Duodenal mucosa (tissue), 2 donors: ENCODE results near the gene CHCHD3.

Experiments used
- H3K27ac ChIP-seq: one replicate; pipeline ENCODE4 v1.7.0; 2013; ENCODE audit warnings: low read depth, low read length
- H3K27me3 ChIP-seq, 2 donors: one replicate each; pipeline ENCODE4 v1.7.0; 2013; ENCODE audit warnings: low read length in 2 of 2, control low read depth in 1 of 2; ENCODE audit not compliant: insufficient read depth in 2 of 2, control insufficient read depth in 1 of 2
- H3K36me3 ChIP-seq, 2 donors: one replicate each; pipeline ENCODE4 v1.7.0; 2013; ENCODE audit warnings: low read length in 2 of 2, control low read depth in 1 of 2; ENCODE audit not compliant: insufficient read depth in 2 of 2, control insufficient read depth in 1 of 2
- H3K4me1 ChIP-seq, 2 donors: one replicate each; pipeline ENCODE4 v1.7.0; 2013; ENCODE audit warnings: low read length in 2 of 2, control low read depth in 1 of 2; ENCODE audit not compliant: insufficient read depth in 2 of 2, control insufficient read depth in 1 of 2
- H3K4me3 ChIP-seq, 2 donors: one replicate each; pipeline ENCODE4 v1.7.0; 2013; ENCODE audit warnings: low read length in 2 of 2, low read depth in 1 of 2
- H3K9ac ChIP-seq, 2 donors: one replicate each; pipeline ENCODE4 v1.7.0; 2013; ENCODE audit warnings: low read length in 2 of 2, low read depth in 1 of 2
- H3K9me3 ChIP-seq, 2 donors: one replicate each; pipeline ENCODE4 v1.7.0; 2013; ENCODE audit warnings: low read length in 2 of 2, control low read depth in 1 of 2; ENCODE audit not compliant: control insufficient read depth in 1 of 2

Gene CHCHD3

DNA sequence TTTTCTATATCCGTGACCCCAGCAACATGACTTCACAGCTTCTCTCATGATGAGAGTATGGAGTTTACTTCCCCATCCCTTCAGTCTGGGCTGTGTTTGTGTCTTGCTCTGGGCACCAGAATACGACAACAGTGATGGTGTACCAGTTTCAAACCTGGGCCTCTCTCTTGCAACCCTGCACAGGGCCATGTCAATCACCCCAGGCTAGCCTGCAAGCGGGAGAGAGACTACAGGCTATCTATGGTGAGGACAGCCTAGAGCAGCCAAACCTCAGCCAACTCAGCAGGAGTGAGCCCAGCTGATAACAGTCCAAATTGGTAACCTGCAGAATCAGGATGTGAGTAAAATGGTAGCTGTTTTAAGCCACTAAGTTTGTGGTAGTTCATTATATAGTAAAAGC is 235.8 kb downstream of the CHCHD3 start:
- Histone ChIP-seq H3K4me1 (no peaks in the 10 kb centered on the region), H3K27ac (no peak overlapping the region), H3K9ac (no peak overlapping the region), H3K4me3 (no peak overlapping the region), H3K9me3 (no peaks in the 10 kb centered on the region), H3K36me3 (no peaks in the 10 kb centered on the region), H3K27me3 (no peaks in the 10 kb centered on the region)

DNA sequence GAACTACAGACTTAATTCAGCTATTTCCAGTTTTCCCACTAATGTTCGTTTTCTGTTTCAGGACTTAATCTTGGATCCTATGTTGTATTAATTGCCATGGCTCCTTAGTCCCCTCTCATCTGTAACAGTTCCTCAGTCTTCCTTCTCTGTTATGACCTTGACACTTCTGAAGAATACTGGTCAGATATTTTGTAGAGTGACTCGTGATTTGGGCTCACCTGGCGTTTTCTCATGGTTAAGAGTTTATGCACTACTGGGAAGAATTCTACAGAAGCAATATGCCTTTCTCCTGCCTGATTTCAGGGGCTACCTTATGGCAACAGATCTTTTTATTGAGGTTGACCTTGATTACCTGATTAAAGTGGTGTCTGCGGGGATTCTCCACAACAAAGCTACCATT is 239.4 kb downstream of the CHCHD3 start:
- Histone ChIP-seq H3K27ac (no peak overlapping the region), H3K9ac (no peak overlapping the region), H3K4me3 (no peak overlapping the region), H3K27me3 (no peaks in the 10 kb centered on the region), H3K4me1 (no peaks in the 10 kb centered on the region), H3K9me3 (no peaks in the 10 kb centered on the region), H3K36me3 (no peaks in the 10 kb centered on the region)

DNA sequence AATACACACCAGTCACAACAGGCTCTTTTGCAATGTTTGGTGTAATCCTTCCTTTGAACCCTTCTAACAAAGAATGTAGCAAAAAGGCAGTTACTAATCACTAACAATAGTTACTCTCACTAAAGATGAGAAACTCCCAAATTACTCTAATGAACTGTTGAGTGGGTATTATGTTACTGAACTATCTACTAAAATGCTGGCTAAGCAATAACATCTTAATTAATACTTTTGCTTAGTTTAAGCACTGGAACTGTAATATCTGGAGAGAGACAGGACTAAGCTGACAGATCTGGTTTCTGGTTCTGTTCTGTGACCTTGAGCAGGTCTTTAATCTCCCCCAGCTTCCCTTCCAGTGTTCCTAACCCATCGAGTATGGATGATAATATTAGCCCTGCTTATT is 241.7 kb downstream of the CHCHD3 start:
- no peaks in the 10 kb centered on the region for H3K4me1 ChIP-seq
- H3K27ac ChIP-seq: no peak overlapping the region
- H3K27me3 ChIP-seq: no peaks in the 10 kb centered on the region
- no peak overlapping the region for H3K4me3 ChIP-seq
- H3K9ac ChIP-seq: no peak overlapping the region
- no peaks in the 10 kb centered on the region for H3K9me3 ChIP-seq
- no peaks in the 10 kb centered on the region for H3K36me3 ChIP-seq

DNA sequence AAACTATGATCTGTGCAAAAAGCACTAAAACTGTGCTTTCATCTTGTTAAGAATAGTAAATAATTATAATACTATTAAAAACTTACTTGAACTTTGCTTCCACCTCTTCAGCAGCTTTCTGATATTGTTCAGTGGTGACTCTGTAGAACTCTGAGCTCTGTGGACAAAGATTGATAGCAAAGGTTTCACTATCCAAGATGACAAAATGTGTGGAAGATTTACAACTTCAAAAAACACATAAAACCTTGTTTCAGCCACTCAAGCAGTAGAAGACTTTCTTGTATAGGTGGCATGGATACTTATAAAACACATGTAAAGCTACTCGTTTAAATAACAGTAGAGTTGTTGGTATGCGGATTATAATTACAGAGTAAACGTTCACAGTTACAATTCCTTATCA is 243.6 kb downstream of the CHCHD3 start:
- H3K36me3 ChIP-seq: no peaks in the 10 kb centered on the region
- H3K4me1 ChIP-seq: no peaks in the 10 kb centered on the region
- no peaks in the 10 kb centered on the region for H3K27me3 ChIP-seq
- no peaks in the 10 kb centered on the region for H3K9me3 ChIP-seq
- H3K4me3 ChIP-seq: no peak overlapping the region
- H3K27ac ChIP-seq: no peak overlapping the region
- H3K9ac ChIP-seq: no peak overlapping the region

DNA sequence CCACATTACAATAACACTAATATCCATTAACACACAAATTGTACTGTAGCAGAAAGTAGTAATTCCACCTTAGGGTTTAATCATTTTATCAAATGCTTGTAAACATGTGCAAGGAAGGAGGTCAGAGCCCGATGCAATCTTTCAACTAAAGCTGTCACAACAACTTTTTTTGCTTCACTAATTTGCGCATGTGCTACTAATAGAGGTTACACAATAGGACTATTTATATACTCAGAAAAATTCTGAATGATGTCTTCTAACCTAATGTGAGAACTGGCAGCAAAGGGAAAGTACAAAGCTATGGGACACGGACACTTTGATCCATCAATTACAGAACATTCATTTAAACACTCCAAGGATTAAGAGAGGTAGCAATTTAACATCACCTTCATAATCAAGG is 244.4 kb downstream of the CHCHD3 start:
- H3K27ac ChIP-seq: no peak overlapping the region

DNA sequence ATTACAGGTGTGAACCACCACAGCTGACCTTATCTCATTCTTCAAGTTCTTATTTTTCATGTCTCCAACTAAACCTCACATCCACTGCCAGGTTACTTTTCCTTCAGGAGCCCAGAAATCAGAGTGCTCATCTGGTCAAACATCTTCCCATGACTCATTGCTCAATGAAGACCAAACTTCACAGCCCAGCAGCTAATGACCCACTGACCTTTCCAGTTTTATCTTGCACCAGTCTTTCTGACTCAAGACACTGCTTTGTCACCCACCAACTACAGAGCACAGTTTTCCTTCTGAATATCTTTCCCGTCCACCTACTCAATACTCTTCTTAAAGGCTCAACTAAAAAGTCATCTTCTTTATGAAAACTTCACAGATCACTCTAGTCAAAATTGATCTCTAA is 245.1 kb downstream of the CHCHD3 start:
- Histone ChIP-seq H3K9me3 (no peaks in the 10 kb centered on the region), H3K4me3 (no peak overlapping the region), H3K4me1 (no peaks in the 10 kb centered on the region), H3K27ac (no peak overlapping the region), H3K9ac (no peak overlapping the region), H3K36me3 (no peaks in the 10 kb centered on the region), H3K27me3 (no peaks in the 10 kb centered on the region)

More for the DNA sequence above, 244.4 kb downstream of the CHCHD3 start:
- no peaks in the 10 kb centered on the region for H3K9me3 ChIP-seq
- H3K9ac ChIP-seq: no peak overlapping the region
- H3K4me1 ChIP-seq: no peaks in the 10 kb centered on the region
- no peaks in the 10 kb centered on the region for H3K27me3 ChIP-seq
- H3K4me3 ChIP-seq: no peak overlapping the region
- no peaks in the 10 kb centered on the region for H3K36me3 ChIP-seq

DNA sequence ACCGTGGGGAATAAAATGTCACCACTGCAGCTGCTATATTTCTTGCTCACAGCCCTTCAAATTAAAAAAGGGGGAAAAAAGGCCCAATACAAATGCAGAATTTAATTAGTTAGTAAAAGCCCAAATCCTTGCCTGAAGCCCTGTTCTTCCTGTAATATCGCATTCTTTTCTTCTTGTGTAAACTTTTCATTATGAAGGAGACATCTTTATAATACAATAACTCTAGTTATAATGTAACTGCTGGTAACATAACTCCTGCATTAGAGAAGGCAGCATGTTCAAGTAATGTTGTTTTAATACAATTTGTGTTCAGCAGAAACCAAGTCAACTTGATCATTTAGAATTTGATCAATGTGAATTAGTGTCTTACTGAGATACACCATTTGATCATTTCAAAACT is 250.9 kb downstream of the CHCHD3 start:
- no peaks in the 10 kb centered on the region for H3K9me3 ChIP-seq
- no peak overlapping the region for H3K27ac ChIP-seq

DNA sequence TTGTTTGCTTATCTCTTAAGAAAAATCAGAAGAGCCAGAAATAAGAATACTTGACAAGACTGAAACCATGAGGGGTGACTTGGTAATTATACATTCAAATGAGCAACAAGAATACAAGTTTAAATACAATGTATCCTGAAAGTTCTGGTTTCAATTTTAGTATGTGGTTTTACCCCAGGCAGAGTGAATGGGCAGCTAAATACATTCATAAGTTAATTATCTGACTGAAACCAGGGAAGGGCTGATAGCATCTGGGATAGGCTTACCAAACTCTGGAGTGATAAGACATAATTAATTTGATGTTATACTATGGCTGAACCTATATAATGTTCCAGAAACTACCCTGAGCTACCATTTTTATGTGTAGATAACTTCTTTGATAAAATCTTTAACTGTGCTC is 253.4 kb downstream of the CHCHD3 start:
- H3K4me3 ChIP-seq: no peak overlapping the region
- no peaks in the 10 kb centered on the region for H3K27me3 ChIP-seq
- no peak overlapping the region for H3K9ac ChIP-seq
- no peaks in the 10 kb centered on the region for H3K36me3 ChIP-seq
- H3K27ac ChIP-seq: no peak overlapping the region
- no peaks in the 10 kb centered on the region for H3K9me3 ChIP-seq
- no peaks in the 10 kb centered on the region for H3K4me1 ChIP-seq

More for the DNA sequence above, 250.9 kb downstream of the CHCHD3 start:
- Histone ChIP-seq H3K36me3 (no peaks in the 10 kb centered on the region), H3K9ac (no peak overlapping the region), H3K4me1 (no peaks in the 10 kb centered on the region), H3K27me3 (no peaks in the 10 kb centered on the region), H3K4me3 (no peak overlapping the region)

DNA sequence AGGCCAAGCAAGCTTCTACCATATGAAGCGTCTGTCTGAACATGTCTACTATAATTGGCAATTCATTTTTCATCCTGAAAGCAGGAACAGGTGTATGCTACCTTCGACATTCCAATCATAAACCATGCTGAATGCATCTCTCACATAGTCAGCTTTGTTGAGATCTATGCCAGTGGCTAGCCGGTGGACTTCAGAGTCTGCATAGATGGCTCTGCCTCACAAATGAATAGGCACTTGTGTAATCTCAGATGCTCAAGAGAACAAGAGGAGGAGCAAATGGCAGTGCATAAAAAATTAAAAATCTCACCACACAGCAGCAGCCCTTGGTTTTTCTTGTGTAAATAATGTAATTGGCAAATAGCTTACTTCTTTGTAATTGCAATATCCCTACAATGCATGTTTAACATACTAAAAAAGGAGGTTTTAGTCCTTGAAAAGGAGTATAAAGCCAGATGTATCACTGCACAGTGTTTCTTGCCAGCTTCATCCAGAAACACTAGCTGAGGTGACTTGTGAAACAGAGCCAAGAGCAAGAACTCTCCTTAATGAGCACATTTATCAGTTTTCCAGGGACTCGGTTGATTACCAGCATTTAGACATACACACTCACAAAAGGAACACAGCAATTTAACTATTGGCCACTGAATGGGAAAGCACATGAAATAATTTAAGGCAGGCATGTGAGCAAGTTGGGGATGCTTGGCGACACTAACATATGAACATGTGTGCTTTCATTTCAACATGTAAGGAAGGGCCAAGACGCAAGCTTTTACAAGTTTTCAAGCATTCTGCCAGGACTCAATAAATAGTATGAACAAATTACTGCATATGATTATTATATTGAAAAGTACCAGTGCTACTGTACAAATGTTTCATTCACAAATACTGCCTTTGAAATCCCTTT is 255.7 kb downstream of the CHCHD3 start:
- Histone ChIP-seq H3K27ac (no peak overlapping the region), H3K9ac (no peak overlapping the region), H3K27me3 (no peaks in the 10 kb centered on the region), H3K9me3 (no peaks in the 10 kb centered on the region), H3K4me1 (no peaks in the 10 kb centered on the region), H3K4me3 (no peak overlapping the region), H3K36me3 (no peaks in the 10 kb centered on the region)

DNA sequence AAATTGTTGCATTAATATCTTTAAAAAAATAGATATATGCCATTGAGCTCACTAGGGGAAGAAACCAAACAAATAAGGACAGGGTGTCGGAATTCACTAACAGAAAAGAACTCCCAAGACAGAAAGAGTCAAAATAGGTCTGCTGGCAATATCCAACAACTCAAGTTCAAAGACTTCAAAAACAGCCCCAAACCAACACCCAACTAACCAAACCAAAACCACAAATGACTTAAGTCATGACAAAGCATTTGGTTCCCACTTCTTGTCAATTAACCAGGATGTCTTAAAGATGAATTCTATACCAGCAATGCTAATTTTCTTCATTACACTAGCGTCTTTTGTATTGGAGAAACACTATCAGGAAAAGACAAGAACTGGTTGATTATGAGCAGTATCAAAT is 256.7 kb downstream of the CHCHD3 start:
- no peaks in the 10 kb centered on the region for H3K4me1 ChIP-seq
- no peaks in the 10 kb centered on the region for H3K36me3 ChIP-seq
- H3K4me3 ChIP-seq: no peak overlapping the region
- no peaks in the 10 kb centered on the region for H3K27me3 ChIP-seq
- no peaks in the 10 kb centered on the region for H3K9me3 ChIP-seq
- H3K9ac ChIP-seq: no peak overlapping the region
- no peak overlapping the region for H3K27ac ChIP-seq
